ENCODE measurements around the gene SSTR3. TPM values are rescaled to one million over a fixed set of nuclear protein-coding genes. Genes with fewer than 3 reads are reported as not detected.
A peak's percentile ranks its signal among the peaks of the same experiment; 100 is the strongest.

The SSTR3 gene
- total and polyA plus RNA-seq, 2 of the 13 experiments (the other 11 are each of a cell fraction or from before 2014, with no cell fraction given): 0.08 to 0.64 TPM

DNA sequence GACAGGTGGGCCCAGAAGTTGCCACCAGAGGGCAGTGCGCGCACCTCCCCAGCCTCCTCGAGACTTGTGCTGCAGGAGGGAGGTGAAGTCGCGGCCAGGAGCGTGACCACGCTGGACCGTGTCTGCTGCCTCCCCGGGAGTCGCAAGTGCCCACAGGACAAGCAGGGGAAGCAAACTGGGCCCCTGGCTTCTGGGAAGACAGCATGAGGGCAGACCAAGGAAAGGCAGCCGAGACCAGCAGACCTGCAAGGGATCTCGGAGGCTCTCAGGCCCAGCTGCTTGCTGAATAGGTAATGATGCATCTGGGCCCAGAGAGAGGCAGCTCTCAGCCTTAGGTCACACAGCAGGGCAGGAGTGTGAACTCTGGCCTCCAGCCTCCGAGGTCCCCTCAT, 45.6 kb downstream of the SSTR3 start (continued):
- TF ChIP-seq RXRB (CRISPR knock-in tag; IDR thresholded peaks at IDR 0.05; ENCODE audit: borderline replicate concordance) (peak; percentile 28; the same call in 1 of the 2 replicates), ERF (CRISPR knock-in tag; IDR thresholded peaks at IDR 0.05) (no peak), U2AF2 (IDR thresholded peaks at IDR 0.05; ENCODE audit: low read depth, low read length) (no peak), FOXC1 (CRISPR knock-in tag; IDR thresholded peaks at IDR 0.05; ENCODE audit: borderline replicate concordance) (no peak), ARNT2 (CRISPR knock-in tag; IDR thresholded peaks at IDR 0.05; ENCODE audit: low read depth) (no peak), NFRKB (IDR thresholded peaks at IDR 0.05) (no peak), ZNF879 (CRISPR knock-in tag; IDR thresholded peaks at IDR 0.05) (no peak), JUN (CRISPR knock-in tag; IDR thresholded peaks at IDR 0.05) (no peak), KMT2B (CRISPR knock-in tag; IDR thresholded peaks at IDR 0.05) (no peak), TAF1 (CRISPR knock-in tag; IDR thresholded peaks at IDR 0.05) (peak; percentile 22; the same call in 1 of the 2 replicates), ZNF484 (CRISPR knock-in tag; IDR thresholded peaks at IDR 0.05; ENCODE audit: borderline replicate concordance, low read depth) (no peak), SETDB1 (CRISPR knock-in tag; IDR thresholded peaks at IDR 0.05; ENCODE audit: borderline replicate concordance) (no peak), ZMYM4 (CRISPR knock-in tag; IDR thresholded peaks at IDR 0.05) (no peak; the same call in 1 of the 2 replicates), MBNL3 (CRISPR knock-in tag; conservative IDR thresholded peaks at IDR 0.05) (no peak), RCOR2 (CRISPR knock-in tag; IDR thresholded peaks at IDR 0.05) (no peak), ZNF34 (CRISPR knock-in tag; IDR thresholded peaks at IDR 0.05; ENCODE audit: borderline replicate concordance) (no peak), LCORL (IDR thresholded peaks at IDR 0.05) (no peak), LCORL (CRISPR knock-in tag; IDR thresholded peaks at IDR 0.05) (no peak), TOPORS (CRISPR knock-in tag; IDR thresholded peaks at IDR 0.05) (no peak), ZNF296 (CRISPR knock-in tag; conservative IDR thresholded peaks at IDR 0.05) (no peak), ZBTB20 (CRISPR knock-in tag; IDR thresholded peaks at IDR 0.05; ENCODE audit: borderline replicate concordance, low read depth) (no peak), NCOR1 (IDR thresholded peaks at IDR 0.05; ENCODE audit: borderline replicate concordance, low read length) (no peak), KLF12 (CRISPR knock-in tag; IDR thresholded peaks at IDR 0.05; ENCODE audit: borderline replicate concordance) (no peak), ZNF20 (CRISPR knock-in tag; IDR thresholded peaks at IDR 0.05) (no peak), ZNF33B (CRISPR knock-in tag; IDR thresholded peaks at IDR 0.05) (no peak)
- TF ChIP-seq, protein P1, sequence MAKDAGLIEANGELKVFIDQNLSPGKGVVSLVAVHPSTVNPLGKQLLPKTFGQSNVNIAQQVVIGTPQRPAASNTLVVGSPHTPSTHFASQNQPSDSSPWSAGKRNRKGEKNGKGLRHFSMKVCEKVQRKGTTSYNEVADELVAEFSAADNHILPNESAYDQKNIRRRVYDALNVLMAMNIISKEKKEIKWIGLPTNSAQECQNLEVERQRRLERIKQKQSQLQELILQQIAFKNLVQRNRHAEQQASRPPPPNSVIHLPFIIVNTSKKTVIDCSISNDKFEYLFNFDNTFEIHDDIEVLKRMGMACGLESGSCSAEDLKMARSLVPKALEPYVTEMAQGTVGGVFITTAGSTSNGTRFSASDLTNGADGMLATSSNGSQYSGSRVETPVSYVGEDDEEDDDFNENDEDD (CRISPR knock-in tag; IDR thresholded peaks at IDR 0.05; ENCODE audit: borderline replicate concordance): no peak
- TF ChIP-seq, protein P2, sequence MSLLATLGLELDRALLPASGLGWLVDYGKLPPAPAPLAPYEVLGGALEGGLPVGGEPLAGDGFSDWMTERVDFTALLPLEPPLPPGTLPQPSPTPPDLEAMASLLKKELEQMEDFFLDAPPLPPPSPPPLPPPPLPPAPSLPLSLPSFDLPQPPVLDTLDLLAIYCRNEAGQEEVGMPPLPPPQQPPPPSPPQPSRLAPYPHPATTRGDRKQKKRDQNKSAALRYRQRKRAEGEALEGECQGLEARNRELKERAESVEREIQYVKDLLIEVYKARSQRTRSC (CRISPR knock-in tag; IDR thresholded peaks at IDR 0.05; ENCODE audit: low read depth): no peak
- TF ChIP-seq, protein P3, sequence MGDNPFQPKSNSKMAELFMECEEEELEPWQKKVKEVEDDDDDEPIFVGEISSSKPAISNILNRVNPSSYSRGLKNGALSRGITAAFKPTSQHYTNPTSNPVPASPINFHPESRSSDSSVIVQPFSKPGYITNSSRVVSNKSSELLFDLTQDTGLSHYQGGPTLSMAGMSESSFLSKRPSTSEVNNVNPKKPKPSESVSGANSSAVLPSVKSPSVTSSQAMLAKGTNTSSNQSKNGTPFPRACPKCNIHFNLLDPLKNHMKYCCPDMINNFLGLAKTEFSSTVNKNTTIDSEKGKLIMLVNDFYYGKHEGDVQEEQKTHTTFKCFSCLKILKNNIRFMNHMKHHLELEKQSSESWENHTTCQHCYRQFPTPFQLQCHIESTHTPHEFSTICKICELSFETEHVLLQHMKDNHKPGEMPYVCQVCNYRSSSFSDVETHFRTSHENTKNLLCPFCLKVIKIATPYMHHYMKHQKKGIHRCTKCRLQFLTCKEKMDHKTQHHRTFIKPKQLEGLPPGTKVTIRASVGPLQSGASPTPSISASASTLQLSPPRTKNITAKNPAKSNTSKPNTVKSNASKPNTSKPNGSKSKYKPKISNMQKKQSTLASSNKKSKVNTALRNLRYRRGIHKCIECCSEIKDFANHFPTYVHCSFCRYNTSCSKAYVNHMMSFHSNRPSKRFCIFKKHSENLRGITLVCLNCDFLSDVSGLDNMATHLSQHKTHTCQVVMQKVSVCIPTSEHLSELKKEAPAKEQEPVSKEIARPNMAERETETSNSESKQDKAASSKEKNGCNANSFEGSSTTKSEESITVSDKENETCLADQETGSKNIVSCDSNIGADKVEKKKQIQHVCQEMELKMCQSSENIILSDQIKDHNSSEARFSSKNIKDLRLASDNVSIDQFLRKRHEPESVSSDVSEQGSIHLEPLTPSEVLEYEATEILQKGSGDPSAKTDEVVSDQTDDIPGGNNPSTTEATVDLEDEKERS (CRISPR knock-in tag; IDR thresholded peaks at IDR 0.05): no peak
- TF ChIP-seq, protein P4, sequence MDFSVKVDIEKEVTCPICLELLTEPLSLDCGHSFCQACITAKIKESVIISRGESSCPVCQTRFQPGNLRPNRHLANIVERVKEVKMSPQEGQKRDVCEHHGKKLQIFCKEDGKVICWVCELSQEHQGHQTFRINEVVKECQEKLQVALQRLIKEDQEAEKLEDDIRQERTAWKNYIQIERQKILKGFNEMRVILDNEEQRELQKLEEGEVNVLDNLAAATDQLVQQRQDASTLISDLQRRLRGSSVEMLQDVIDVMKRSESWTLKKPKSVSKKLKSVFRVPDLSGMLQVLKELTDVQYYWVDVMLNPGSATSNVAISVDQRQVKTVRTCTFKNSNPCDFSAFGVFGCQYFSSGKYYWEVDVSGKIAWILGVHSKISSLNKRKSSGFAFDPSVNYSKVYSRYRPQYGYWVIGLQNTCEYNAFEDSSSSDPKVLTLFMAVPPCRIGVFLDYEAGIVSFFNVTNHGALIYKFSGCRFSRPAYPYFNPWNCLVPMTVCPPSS (IDR thresholded peaks at IDR 0.05): no peak
